Measurements from ENCODE around the gene PPP3R1. TPM values are rescaled to one million over a fixed set of nuclear protein-coding genes. Genes with fewer than 3 reads are reported as not detected.

The PPP3R1 gene
- total and polyA plus RNA-seq, 9 of the 15 experiments (the other 6 are each of a cell fraction or from before 2014, with no cell fraction given), result 3.7 to 70.0 (median 24.8) TPM

GRCh38 chr2:68292108-68292710 lies 39.9 kb upstream of the PPP3R1 start (continued):
- no peak for TF ChIP-seq RBM22 (IDR thresholded peaks at IDR 0.05; ENCODE audit: low read depth, low read length, poor library complexity, severe bottlenecking)
- 0 out of 4 replicates have a peak, but pooled peaks of 1 of the 2 experiments have one; percentile 18 for TF ChIP-seq TBL1XR1 (IDR thresholded peaks at IDR 0.05; ENCODE audit: low read length in 2 of 2)
- no peak for TF ChIP-seq GATAD2A (IDR thresholded peaks at IDR 0.05)
- TF ChIP-seq, protein P1, sequence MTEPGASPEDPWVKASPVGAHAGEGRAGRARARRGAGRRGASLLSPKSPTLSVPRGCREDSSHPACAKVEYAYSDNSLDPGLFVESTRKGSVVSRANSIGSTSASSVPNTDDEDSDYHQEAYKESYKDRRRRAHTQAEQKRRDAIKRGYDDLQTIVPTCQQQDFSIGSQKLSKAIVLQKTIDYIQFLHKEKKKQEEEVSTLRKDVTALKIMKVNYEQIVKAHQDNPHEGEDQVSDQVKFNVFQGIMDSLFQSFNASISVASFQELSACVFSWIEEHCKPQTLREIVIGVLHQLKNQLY (CRISPR knock-in tag; conservative IDR thresholded peaks at IDR 0.05), result no peak
- TF ChIP-seq GATA2 (CRISPR knock-in tag; IDR thresholded peaks at IDR 0.05), result no peak
- TF ChIP-seq HSF4 (CRISPR knock-in tag; IDR thresholded peaks at IDR 0.05; ENCODE audit: borderline replicate concordance), result no peak
- TF ChIP-seq RFX7 (CRISPR knock-in tag; IDR thresholded peaks at IDR 0.05), result no peak
- TF ChIP-seq CREBBP (IDR thresholded peaks at IDR 0.05; ENCODE audit: low read depth, low read length), result no peak
- TF ChIP-seq EP300 (IDR thresholded peaks at IDR 0.05; ENCODE audit: low read length), result peak; percentile 26; the same call in 1 of the 2 replicates
- TF ChIP-seq RBM34 (IDR thresholded peaks at IDR 0.05; ENCODE audit: borderline replicate concordance, insufficient read depth, low read length), result no peak
- no peak for TF ChIP-seq TRIM24 (IDR thresholded peaks at IDR 0.05)
- no peak for TF ChIP-seq ZNF217 (CRISPR knock-in tag; IDR thresholded peaks at IDR 0.05)
- TF ChIP-seq, protein P2, sequence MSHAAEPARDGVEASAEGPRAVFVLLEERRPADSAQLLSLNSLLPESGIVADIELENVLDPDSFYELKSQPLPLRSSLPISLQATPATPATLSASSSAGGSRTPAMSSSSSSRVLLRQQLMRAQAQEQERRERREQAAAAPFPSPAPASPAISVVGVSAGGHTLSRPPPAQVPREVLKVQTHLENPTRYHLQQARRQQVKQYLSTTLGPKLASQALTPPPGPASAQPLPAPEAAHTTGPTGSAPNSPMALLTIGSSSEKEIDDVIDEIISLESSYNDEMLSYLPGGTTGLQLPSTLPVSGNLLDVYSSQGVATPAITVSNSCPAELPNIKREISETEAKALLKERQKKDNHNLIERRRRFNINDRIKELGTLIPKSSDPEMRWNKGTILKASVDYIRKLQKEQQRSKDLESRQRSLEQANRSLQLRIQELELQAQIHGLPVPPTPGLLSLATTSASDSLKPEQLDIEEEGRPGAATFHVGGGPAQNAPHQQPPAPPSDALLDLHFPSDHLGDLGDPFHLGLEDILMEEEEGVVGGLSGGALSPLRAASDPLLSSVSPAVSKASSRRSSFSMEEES (CRISPR knock-in tag; IDR thresholded peaks at IDR 0.05), result no peak
- no peak for TF ChIP-seq FOXJ3 (CRISPR knock-in tag; IDR thresholded peaks at IDR 0.05)
- no peak for TF ChIP-seq CBX2 (IDR thresholded peaks at IDR 0.05; ENCODE audit: insufficient read depth, low read length, poor library complexity, severe bottlenecking)
- peak in 1 of 2 experiments; percentile 18; a peak in 1 of 4 replicates for TF ChIP-seq RCOR1 (IDR thresholded peaks at IDR 0.05; ENCODE audit: borderline replicate concordance in 1 of 2, low read depth in 2 of 2, low read length in 2 of 2)
- TF ChIP-seq ZNF431 (CRISPR knock-in tag; IDR thresholded peaks at IDR 0.05), result no peak
- no peak for TF ChIP-seq ZNF780A (CRISPR knock-in tag; IDR thresholded peaks at IDR 0.05)
- TF ChIP-seq TAF1 (IDR thresholded peaks at IDR 0.05; ENCODE audit: control insufficient read depth, extremely low read depth, insufficient read depth, low read length, severe bottlenecking), result no peak
- TF ChIP-seq FUS (optimal IDR thresholded peaks at IDR 0.05; ENCODE audit: low read depth, low read length), result no peak
- TF ChIP-seq, protein P3, sequence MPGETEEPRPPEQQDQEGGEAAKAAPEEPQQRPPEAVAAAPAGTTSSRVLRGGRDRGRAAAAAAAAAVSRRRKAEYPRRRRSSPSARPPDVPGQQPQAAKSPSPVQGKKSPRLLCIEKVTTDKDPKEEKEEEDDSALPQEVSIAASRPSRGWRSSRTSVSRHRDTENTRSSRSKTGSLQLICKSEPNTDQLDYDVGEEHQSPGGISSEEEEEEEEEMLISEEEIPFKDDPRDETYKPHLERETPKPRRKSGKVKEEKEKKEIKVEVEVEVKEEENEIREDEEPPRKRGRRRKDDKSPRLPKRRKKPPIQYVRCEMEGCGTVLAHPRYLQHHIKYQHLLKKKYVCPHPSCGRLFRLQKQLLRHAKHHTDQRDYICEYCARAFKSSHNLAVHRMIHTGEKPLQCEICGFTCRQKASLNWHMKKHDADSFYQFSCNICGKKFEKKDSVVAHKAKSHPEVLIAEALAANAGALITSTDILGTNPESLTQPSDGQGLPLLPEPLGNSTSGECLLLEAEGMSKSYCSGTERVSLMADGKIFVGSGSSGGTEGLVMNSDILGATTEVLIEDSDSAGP (CRISPR knock-in tag; IDR thresholded peaks at IDR 0.05), result no peak
- TF ChIP-seq, protein P4, sequence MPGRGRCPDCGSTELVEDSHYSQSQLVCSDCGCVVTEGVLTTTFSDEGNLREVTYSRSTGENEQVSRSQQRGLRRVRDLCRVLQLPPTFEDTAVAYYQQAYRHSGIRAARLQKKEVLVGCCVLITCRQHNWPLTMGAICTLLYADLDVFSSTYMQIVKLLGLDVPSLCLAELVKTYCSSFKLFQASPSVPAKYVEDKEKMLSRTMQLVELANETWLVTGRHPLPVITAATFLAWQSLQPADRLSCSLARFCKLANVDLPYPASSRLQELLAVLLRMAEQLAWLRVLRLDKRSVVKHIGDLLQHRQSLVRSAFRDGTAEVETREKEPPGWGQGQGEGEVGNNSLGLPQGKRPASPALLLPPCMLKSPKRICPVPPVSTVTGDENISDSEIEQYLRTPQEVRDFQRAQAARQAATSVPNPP (IDR thresholded peaks at IDR 0.05; ENCODE audit: borderline replicate concordance, insufficient read depth, insufficient read length), result no peak
- TF ChIP-seq GTF2F1 (IDR thresholded peaks at IDR 0.05; ENCODE audit: low read depth, low read length), result no peak
- TF ChIP-seq HCFC1 (IDR thresholded peaks at IDR 0.05; ENCODE audit: low read depth, low read length), result no peak
- no peak for TF ChIP-seq ZNF23 (CRISPR knock-in tag; IDR thresholded peaks at IDR 0.05)

All from K562 (cell line).